ENCODE measurements around the gene UPF1.

DNA sequence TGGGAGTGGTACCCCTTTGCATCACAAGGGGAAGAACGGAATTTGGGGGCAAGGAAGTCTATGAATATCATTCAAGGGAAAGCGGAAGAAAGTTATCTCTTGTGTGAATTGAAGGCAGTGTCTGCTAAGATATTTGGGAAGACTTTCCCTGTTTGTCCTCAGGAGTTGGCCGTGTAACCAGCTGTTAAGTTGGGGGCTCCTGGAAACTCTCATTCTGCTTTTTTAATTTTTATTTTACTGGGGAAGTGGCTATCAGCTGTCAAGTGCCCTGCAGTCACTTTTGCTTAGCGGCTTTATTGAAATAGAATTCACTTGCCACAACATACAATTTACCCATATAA, 2.9 kb downstream of the UPF1 start:
- TF ChIP-seq HDGF (IDR thresholded peaks at IDR 0.05; ENCODE audit: borderline replicate concordance) (no peak), BHLHE40 (IDR thresholded peaks at IDR 0.05; ENCODE audit: borderline replicate concordance) (no peak), FOXM1 (IDR thresholded peaks at IDR 0.05; ENCODE audit: borderline replicate concordance) (no peak), ELF4 (IDR thresholded peaks at IDR 0.05) (no peak), FOXA1 (IDR thresholded peaks at IDR 0.05) (no peak), FOXK2 (IDR thresholded peaks at IDR 0.05) (no peak), SP1 (IDR thresholded peaks at IDR 0.05) (no peak), SUZ12 (IDR thresholded peaks at IDR 0.05) (no peak), ARNT (IDR thresholded peaks at IDR 0.05) (no peak), TARDBP (IDR thresholded peaks at IDR 0.05) (no peak), PKNOX1 (IDR thresholded peaks at IDR 0.05) (no peak), L3MBTL2 (conservative IDR thresholded peaks at IDR 0.05) (no peak), LEF1 (IDR thresholded peaks at IDR 0.05; ENCODE audit: borderline replicate concordance) (no peak)
